GM12873 (cell line): ENCODE results near the gene RNH1.

Source experiments
- CTCF ChIP-seq: IDR thresholded peaks from 2 replicates; pipeline ENCODE4 v1.5.1; 2012; ENCODE audit warnings: low read depth, mild to moderate bottlenecking, moderate library complexity, low read length, control low read depth; ENCODE audit not compliant: insufficient read depth; ENCODE audit errors: missing control alignments

Gene RNH1

GRCh38 chr11:468036-468435, 39.0 kb downstream of the RNH1 start:
- TF ChIP-seq CTCF: no peak

- no peak for TF ChIP-seq CTCF
These were observed 41.0 kb downstream of the RNH1 start for GRCh38 chr11:465896-466530.

GRCh38 chr11:464316-464715, 42.7 kb downstream of the RNH1 start:
- no peak for TF ChIP-seq CTCF

GRCh38 chr11:462107-462890, 44.7 kb downstream of the RNH1 start:
- TF ChIP-seq CTCF: no peak

- TF ChIP-seq CTCF: no peak
These were observed 45.4 kb downstream of the RNH1 start for GRCh38 chr11:461626-462025.

GRCh38 chr11:460331-461199, 46.5 kb downstream of the RNH1 start:
- no peak for TF ChIP-seq CTCF
